Gastroesophageal sphincter (tissue), 3 donors: ENCODE measurements around the gene MCM10.

Experiments used
- EP300 ChIP-seq: sonication (generic); formaldehyde crosslinking; IDR thresholded peaks from one replicate; pipeline ENCODE4 v1.6.1; 2017; ENCODE audit warnings: antibody characterized with exemption, mild to moderate bottlenecking
- POLR2A ChIP-seq, 2 donors: fragments of 450-650 bp; IDR thresholded peaks; one replicate each; pipeline ENCODE4 v1.6.1; 2017; ENCODE audit warnings: antibody characterized with exemption in 2 of 2, mild to moderate bottlenecking in 2 of 2, moderate library complexity in 1 of 2
- POLR2AphosphoS5 ChIP-seq: sonication (generic); formaldehyde crosslinking; IDR thresholded peaks from one replicate; pipeline ENCODE4 v1.6.1; 2017; ENCODE audit warnings: antibody characterized with exemption
- TF ChIP-seq, protein P1 (sequence below), 4 experiments: fragments of 200-600 bp in 2 of 4; fragments of 450-650 bp in 2 of 4; sonication (generic) in 1 of 4; IDR thresholded peaks; one replicate each; pipeline ENCODE4 v1.5.1; 2017 to 2019; ENCODE audit warnings: antibody characterized with exemption in 4 of 4, mild to moderate bottlenecking in 2 of 4, moderate library complexity in 2 of 4

GRCh38 chr10:13158401-13158800 is 3.0 kb upstream of the MCM10 start:
- TF ChIP-seq EP300: no peak
- TF ChIP-seq, protein P1, sequence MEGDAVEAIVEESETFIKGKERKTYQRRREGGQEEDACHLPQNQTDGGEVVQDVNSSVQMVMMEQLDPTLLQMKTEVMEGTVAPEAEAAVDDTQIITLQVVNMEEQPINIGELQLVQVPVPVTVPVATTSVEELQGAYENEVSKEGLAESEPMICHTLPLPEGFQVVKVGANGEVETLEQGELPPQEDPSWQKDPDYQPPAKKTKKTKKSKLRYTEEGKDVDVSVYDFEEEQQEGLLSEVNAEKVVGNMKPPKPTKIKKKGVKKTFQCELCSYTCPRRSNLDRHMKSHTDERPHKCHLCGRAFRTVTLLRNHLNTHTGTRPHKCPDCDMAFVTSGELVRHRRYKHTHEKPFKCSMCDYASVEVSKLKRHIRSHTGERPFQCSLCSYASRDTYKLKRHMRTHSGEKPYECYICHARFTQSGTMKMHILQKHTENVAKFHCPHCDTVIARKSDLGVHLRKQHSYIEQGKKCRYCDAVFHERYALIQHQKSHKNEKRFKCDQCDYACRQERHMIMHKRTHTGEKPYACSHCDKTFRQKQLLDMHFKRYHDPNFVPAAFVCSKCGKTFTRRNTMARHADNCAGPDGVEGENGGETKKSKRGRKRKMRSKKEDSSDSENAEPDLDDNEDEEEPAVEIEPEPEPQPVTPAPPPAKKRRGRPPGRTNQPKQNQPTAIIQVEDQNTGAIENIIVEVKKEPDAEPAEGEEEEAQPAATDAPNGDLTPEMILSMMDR (IDR thresholded peaks at IDR 0.05): no peak
- TF ChIP-seq POLR2A (IDR thresholded peaks at IDR 0.05): no peak
- TF ChIP-seq POLR2AphosphoS5: no peak
